ENCODE results near the gene UBE3C. TPM values are rescaled to one million over a fixed set of nuclear protein-coding genes. Genes with fewer than 3 reads are reported as not detected.

Gene UBE3C
- total and polyA plus RNA-seq, 2 experiments from 2014 or later = 30.8 to 92.7 TPM

- Histone ChIP-seq H3F3A (ENCODE audit: insufficient read depth) (no peaks in the 10 kb centered on the region), H3K4me2 (ENCODE audit: unreplicated experiment) (no peak overlapping the region), H3K79me2 (ENCODE audit: insufficient read depth) (peaks cover 12% of the 10 kb centered on the region; the same call in 1 of the 2 replicates), H3K9me2 (ENCODE audit: insufficient read depth) (no peaks in the 10 kb centered on the region), H4K20me1 (ENCODE audit: insufficient read depth) (no peaks in the 10 kb centered on the region), H3K4me3 (no peak overlapping the region), H3K27ac (no peak overlapping the region), H3K27me3 (replicated peaks; ENCODE audit: insufficient read depth) (no peaks in the 10 kb centered on the region), H2AFZ (no peak overlapping the region), H3K36me3 (ENCODE audit: low read depth) (peaks cover 36% of the 10 kb centered on the region), H3K9me3 (ENCODE audit: low read depth) (no peaks in the 10 kb centered on the region), H3K4me1 (ENCODE audit: insufficient read depth) (no peaks in the 10 kb centered on the region), H3K9ac (no peak overlapping the region)
- DNase-seq = no peak
- TF ChIP-seq EZH2phosphoT487 (IDR thresholded peaks at IDR 0.05; ENCODE audit: insufficient read depth, low read depth) = no peak
- TF ChIP-seq EZH2 (IDR thresholded peaks at IDR 0.05; ENCODE audit: insufficient read depth, poor library complexity, severe bottlenecking) = no peak
- WGBS, 2 experiments (ENCODE audit: low coverage in 1 of 2, low lambda C conversion rate in 2 of 2, missing lambda C conversion rate in 2 of 2) = 85 to 86% methylated on average over 5 of the region's 5 CpGs
- in situ Hi-C loops (cut with MboI) = no loop called here
Measured at GRCh38 chr7:157255201-157255606, 116.5 kb downstream of the UBE3C start.

DNA sequence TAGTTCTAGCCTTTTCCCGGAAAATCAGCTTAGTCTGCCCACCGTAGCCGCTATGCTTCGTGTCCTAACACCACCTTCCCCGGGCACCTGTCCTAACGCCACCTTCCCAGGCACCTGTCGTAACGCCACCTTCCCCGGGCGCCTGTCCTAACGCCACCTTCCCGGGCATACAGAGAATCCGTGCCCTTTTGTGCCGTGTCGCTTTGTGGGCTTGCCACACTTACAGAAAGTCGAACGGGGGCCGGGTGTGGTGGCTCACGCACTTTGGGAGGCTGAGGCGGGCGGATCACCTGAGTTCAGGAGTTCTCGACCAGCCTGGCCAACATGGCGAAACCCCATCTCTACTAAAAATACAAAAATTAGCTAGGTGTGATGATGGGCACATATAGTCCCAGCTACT, 124.4 kb downstream of the UBE3C start:
- Histone ChIP-seq H4K20me1 (ENCODE audit: insufficient read depth) (no peaks in the 10 kb centered on the region), H3K27me3 (replicated peaks; ENCODE audit: insufficient read depth) (no peaks in the 10 kb centered on the region), H3K36me3 (ENCODE audit: low read depth) (peaks cover 35% of the 10 kb centered on the region; the same call in 1 of the 2 replicates), H2AFZ (no peak overlapping the region), H3K9ac (no peak overlapping the region), H3K4me3 (no peak overlapping the region), H3K4me2 (ENCODE audit: unreplicated experiment) (no peak overlapping the region), H3K27ac (no peak overlapping the region), H3K79me2 (ENCODE audit: insufficient read depth) (no peaks in the 10 kb centered on the region), H3K9me2 (ENCODE audit: insufficient read depth) (no peaks in the 10 kb centered on the region), H3K4me1 (ENCODE audit: insufficient read depth) (no peaks in the 10 kb centered on the region), H3K9me3 (ENCODE audit: low read depth) (no peaks in the 10 kb centered on the region), H3F3A (ENCODE audit: insufficient read depth) (0 out of 2 replicates have a peak, but pooled peaks cover 3% of the 10 kb centered on the region)
- WGBS, 2 experiments (ENCODE audit: low coverage in 1 of 2, low lambda C conversion rate in 2 of 2, missing lambda C conversion rate in 2 of 2) = 96% methylated on average over 20 to 23 of the region's 23 CpGs
- in situ Hi-C loops (cut with MboI) = no loop called here
- TF ChIP-seq EZH2 (IDR thresholded peaks at IDR 0.05; ENCODE audit: insufficient read depth, poor library complexity, severe bottlenecking) = no peak
- TF ChIP-seq EZH2phosphoT487 (IDR thresholded peaks at IDR 0.05; ENCODE audit: insufficient read depth, low read depth) = no peak
- DNase-seq = no peak

- Histone ChIP-seq H3K9me2 (ENCODE audit: insufficient read depth) (no peaks in the 10 kb centered on the region), H3K4me2 (ENCODE audit: unreplicated experiment) (no peak overlapping the region), H3K27ac (no peak overlapping the region), H3K36me3 (ENCODE audit: low read depth) (peaks cover 25% of the 10 kb centered on the region; the same call in 1 of the 2 replicates), H3F3A (ENCODE audit: insufficient read depth) (0 out of 2 replicates have a peak, but pooled peaks cover 8% of the 10 kb centered on the region), H3K4me1 (ENCODE audit: insufficient read depth) (no peaks in the 10 kb centered on the region), H3K4me3 (no peak overlapping the region), H3K79me2 (ENCODE audit: insufficient read depth) (no peaks in the 10 kb centered on the region), H4K20me1 (ENCODE audit: insufficient read depth) (no peaks in the 10 kb centered on the region), H3K9ac (no peak overlapping the region), H3K9me3 (ENCODE audit: low read depth) (no peaks in the 10 kb centered on the region), H3K27me3 (replicated peaks; ENCODE audit: insufficient read depth) (no peaks in the 10 kb centered on the region), H2AFZ (no peak overlapping the region)
- 94% methylated on average over 12 of the region's 12 CpGs for WGBS, 2 experiments (ENCODE audit: low coverage in 1 of 2, low lambda C conversion rate in 2 of 2, missing lambda C conversion rate in 2 of 2)
- no peak for TF ChIP-seq EZH2phosphoT487 (IDR thresholded peaks at IDR 0.05; ENCODE audit: insufficient read depth, low read depth)
- no peak for TF ChIP-seq EZH2 (IDR thresholded peaks at IDR 0.05; ENCODE audit: insufficient read depth, poor library complexity, severe bottlenecking)
- in situ Hi-C loops (cut with MboI) = no loop called here
- no peak for DNase-seq
Measured at GRCh38 chr7:157265051-157265450, 126.3 kb downstream of the UBE3C start.

DNA sequence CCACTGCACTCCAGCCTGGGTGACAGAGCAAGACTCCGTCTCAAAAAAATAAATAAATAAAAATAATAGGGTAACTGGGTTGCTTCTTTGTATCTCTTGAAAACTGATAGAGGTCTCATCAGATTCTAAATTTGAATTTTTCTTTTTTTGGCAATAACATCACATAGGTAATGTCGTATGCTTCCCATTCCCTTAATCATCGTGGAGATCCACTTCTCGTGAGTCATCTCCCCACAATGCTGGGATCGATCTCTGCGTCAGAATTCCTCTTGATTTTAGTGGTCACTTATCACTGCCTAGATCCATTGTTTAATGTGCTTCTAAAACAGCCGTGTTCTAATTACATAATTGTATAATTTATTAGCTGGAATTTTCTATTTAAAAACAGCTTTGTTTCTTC, 127.5 kb downstream of the UBE3C start:
- Histone ChIP-seq H3K9me3 (ENCODE audit: low read depth) (no peaks in the 10 kb centered on the region), H3K27ac (no peak overlapping the region), H3F3A (ENCODE audit: insufficient read depth) (peaks cover 17% of the 10 kb centered on the region), H3K9ac (no peak overlapping the region), H3K79me2 (ENCODE audit: insufficient read depth) (no peaks in the 10 kb centered on the region), H3K4me1 (ENCODE audit: insufficient read depth) (peaks cover under 1% of the 10 kb centered on the region; the same call in 1 of the 2 replicates), H3K4me3 (no peak overlapping the region), H2AFZ (no peak overlapping the region), H4K20me1 (ENCODE audit: insufficient read depth) (no peaks in the 10 kb centered on the region), H3K4me2 (ENCODE audit: unreplicated experiment) (no peak overlapping the region), H3K36me3 (ENCODE audit: low read depth) (peaks cover 22% of the 10 kb centered on the region; the same call in 1 of the 2 replicates), H3K27me3 (replicated peaks; ENCODE audit: insufficient read depth) (no peaks in the 10 kb centered on the region), H3K9me2 (ENCODE audit: insufficient read depth) (no peaks in the 10 kb centered on the region)
- DNase-seq = no peak
- WGBS, 2 experiments (ENCODE audit: low coverage in 1 of 2, low lambda C conversion rate in 2 of 2, missing lambda C conversion rate in 2 of 2) = 84 to 88% methylated on average over 7 of the region's 7 CpGs
- TF ChIP-seq EZH2phosphoT487 (IDR thresholded peaks at IDR 0.05; ENCODE audit: insufficient read depth, low read depth) (no peak), EZH2 (IDR thresholded peaks at IDR 0.05; ENCODE audit: insufficient read depth, poor library complexity, severe bottlenecking) (no peak)
- in situ Hi-C loops (cut with MboI) = no loop called here

- Histone ChIP-seq H3K36me3 (ENCODE audit: low read depth) (peaks cover 22% of the 10 kb centered on the region; the same call in 1 of the 2 replicates), H3K9me3 (ENCODE audit: low read depth) (no peaks in the 10 kb centered on the region), H3K4me2 (ENCODE audit: unreplicated experiment) (no peak overlapping the region), H3K27me3 (replicated peaks; ENCODE audit: insufficient read depth) (no peaks in the 10 kb centered on the region), H3F3A (ENCODE audit: insufficient read depth) (peaks cover 18% of the 10 kb centered on the region), H3K9ac (no peak overlapping the region), H3K27ac (no peak overlapping the region), H4K20me1 (ENCODE audit: insufficient read depth) (no peaks in the 10 kb centered on the region), H3K4me3 (no peak overlapping the region), H3K79me2 (ENCODE audit: insufficient read depth) (no peaks in the 10 kb centered on the region), H2AFZ (no peak overlapping the region), H3K4me1 (ENCODE audit: insufficient read depth) (peaks cover 12% of the 10 kb centered on the region), H3K9me2 (ENCODE audit: insufficient read depth) (no peaks in the 10 kb centered on the region)
- DNase-seq = no peak
- in situ Hi-C loops (cut with MboI) = no loop called here
- WGBS, 2 experiments (ENCODE audit: low coverage in 1 of 2, low lambda C conversion rate in 2 of 2, missing lambda C conversion rate in 2 of 2) = 94 to 95% methylated on average over 13 of the region's 13 CpGs
- no peak for TF ChIP-seq EZH2 (IDR thresholded peaks at IDR 0.05; ENCODE audit: insufficient read depth, poor library complexity, severe bottlenecking)
Measured at GRCh38 chr7:157267516-157267915, 128.8 kb downstream of the UBE3C start.
